Prostate gland (tissue), 2 donors: ENCODE measurements around the gene ANKRD55. TPM values are rescaled to one million over a fixed set of nuclear protein-coding genes. Genes with fewer than 3 reads are reported as not detected.

ENCODE experiments used
- DNase-seq: peaks from one replicate; pipeline ENCODE4 v3.0.0-alpha.2; 2019; ENCODE audit warnings: low spot score
- H3K27ac ChIP-seq, 2 donors: fragments of 200-600 bp; sonication (generic); 2 replicates each; pipeline ENCODE4 v1.5.1; 2017 to 2019
- H3K27me3 ChIP-seq: fragments of 200-600 bp; sonication (generic); replicated peaks from 2 replicates; pipeline ENCODE4 v1.5.1; 2019; ENCODE audit not compliant: insufficient read depth
- H3K36me3 ChIP-seq, 2 donors: fragments of 200-600 bp; sonication (generic); 1 replicate in 1 of 2; 2 replicates in 1 of 2; pipeline versions ENCODE4 v1.5.1 to v1.8.1; 2017 to 2019
- H3K4me1 ChIP-seq: fragments of 200-600 bp; sonication (generic); replicated peaks from 2 replicates; pipeline ENCODE4 v1.5.1; 2019
- H3K4me3 ChIP-seq, 2 donors: fragments of 200-600 bp; sonication (generic); 2 replicates each; pipeline ENCODE4 v1.5.1; 2017 to 2019
- H3K9me3 ChIP-seq: fragments of 200-600 bp; sonication (generic); 2 replicates; pipeline ENCODE4 v1.5.1; 2017
- CTCF ChIP-seq, 4 experiments: fragments of 200-600 bp in 2 of 4; fragments of 450-650 bp in 2 of 4; sonication (generic) in 2 of 4; IDR thresholded peaks; 1 replicate in 3 of 4; 2 replicates in 1 of 4; pipeline ENCODE4 v1.5.1; 2016 to 2019; ENCODE audit warnings: antibody characterized with exemption in 4 of 4, mild to moderate bottlenecking in 2 of 4, moderate library complexity in 2 of 4
- POLR2A ChIP-seq: fragments of 450-650 bp; IDR thresholded peaks from one replicate; pipeline ENCODE4 v1.6.1; 2016; ENCODE audit warnings: antibody characterized with exemption, mild to moderate bottlenecking
- POLR2AphosphoS5 ChIP-seq: sonication (generic); formaldehyde crosslinking; IDR thresholded peaks from one replicate; pipeline ENCODE4 v1.6.1; 2017; ENCODE audit warnings: antibody characterized with exemption
- WGBS: methylation state at CpG from one replicate; pipeline ENCODE4 v1.1.5; 2018; 5-methylcytosine and 5-hydroxymethylcytosine counted together
- intact Hi-C: fragments of 100-400 bp; cut with DNase I; formaldehyde crosslinking; loops from one replicate; pipeline ENCODE4 v1.14.2; 2022
- total RNA-seq, 2 donors: library from RNA; depleted of rRNA; stranded (reverse); fragments of >200 nt; gene quantifications; one replicate each; pipeline ENCODE4 v1.1.0, GENCODE V29; 2016

ANKRD55 gene
- total RNA-seq, 2 donors from 2014 or later, result 1.1 TPM; not detected in 1

- peak; percentile 17 for DNase-seq
- 21% methylated on average over 7 of the region's 7 CpGs for WGBS
- no peaks in the 10 kb centered on the region for H3K4me1 ChIP-seq
- H3K9me3 ChIP-seq, result no peaks in the 10 kb centered on the region
- intact Hi-C loops, result loop anchor here (10.0 kb wide), 1 partner anchor 196 kb away; no protein-coding TSS in a partner anchor
- no peaks in the 10 kb centered on the region for H3K36me3 ChIP-seq
- H3K4me3 ChIP-seq, result no peak overlapping the region
- no peak overlapping the region for H3K27ac ChIP-seq
- no peaks in the 10 kb centered on the region for H3K27me3 ChIP-seq
- no peak for TF ChIP-seq POLR2AphosphoS5
Measured at GRCh38 chr5:56278335-56278753, 45.2 kb upstream of the ANKRD55 start.

- no peaks in the 10 kb centered on the region for H3K9me3 ChIP-seq
- no peak for TF ChIP-seq CTCF (IDR thresholded peaks at IDR 0.05)
- no peak for TF ChIP-seq POLR2A
- no peak for DNase-seq
- H3K27ac ChIP-seq, result no peak overlapping the region
- 100% methylated on average over 2 of the region's 2 CpGs for WGBS
- no peaks in the 10 kb centered on the region for H3K4me1 ChIP-seq
- no peaks in the 10 kb centered on the region for H3K27me3 ChIP-seq
- H3K36me3 ChIP-seq, result no peaks in the 10 kb centered on the region
- H3K4me3 ChIP-seq, result no peak overlapping the region
- intact Hi-C loops, result loop anchor here (10.0 kb wide), 1 partner anchor 197 kb away; no protein-coding TSS in a partner anchor
Measured at GRCh38 chr5:56277573-56277972, 44.4 kb upstream of the ANKRD55 start.

DNA sequence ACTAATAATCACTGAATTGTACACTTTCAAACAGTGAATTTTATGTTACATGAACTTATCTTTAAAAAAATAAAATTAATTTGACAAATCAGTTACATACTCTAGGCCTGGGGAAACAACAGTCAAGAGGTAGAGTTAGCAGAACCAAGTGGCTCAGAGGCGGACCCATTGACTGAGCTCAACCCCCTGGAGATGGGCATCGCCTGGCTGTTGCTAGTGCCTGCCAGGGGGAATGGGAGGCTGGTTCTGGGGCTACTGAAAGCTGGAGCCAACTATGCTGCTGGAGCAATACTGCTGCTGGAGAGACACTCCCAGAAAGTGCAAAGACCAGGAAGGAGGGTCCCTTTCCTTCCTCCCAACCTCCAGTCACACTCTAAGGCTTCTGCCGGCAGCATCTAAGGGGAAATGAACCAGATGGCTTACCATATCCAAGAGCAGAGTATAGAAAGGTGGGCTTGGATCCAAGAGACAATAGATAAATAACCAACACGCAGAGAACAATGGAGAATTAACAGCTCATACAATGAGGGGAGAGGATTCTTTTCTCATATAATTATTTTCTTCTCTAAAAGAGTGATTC is 40.3 kb upstream of the ANKRD55 start:
- Histone ChIP-seq H3K27ac (no peak overlapping the region), H3K36me3 (no peaks in the 10 kb centered on the region), H3K4me3 (no peak overlapping the region), H3K4me1 (no peaks in the 10 kb centered on the region), H3K27me3 (no peaks in the 10 kb centered on the region), H3K9me3 (no peaks in the 10 kb centered on the region)
- DNase-seq, result no peak
- intact Hi-C loops, result loop anchor here (5.0 to 10.0 kb wide), 2 partner anchors 201 to 944 kb away; no protein-coding TSS in a partner anchor
- 81% methylated on average over 4 of the region's 4 CpGs for WGBS
- no peak for TF ChIP-seq CTCF (IDR thresholded peaks at IDR 0.05)
- TF ChIP-seq POLR2A, result no peak
- TF ChIP-seq POLR2AphosphoS5, result no peak

- intact Hi-C loops, result loop anchor here (5.0 to 10.0 kb wide), 2 partner anchors 202 to 945 kb away; no protein-coding TSS in a partner anchor
- Histone ChIP-seq H3K9me3 (no peaks in the 10 kb centered on the region), H3K4me1 (no peaks in the 10 kb centered on the region), H3K4me3 (no peak overlapping the region), H3K36me3 (no peaks in the 10 kb centered on the region), H3K27ac (no peak overlapping the region), H3K27me3 (no peaks in the 10 kb centered on the region)
- no peak for DNase-seq
- TF ChIP-seq CTCF (IDR thresholded peaks at IDR 0.05) (no peak), POLR2AphosphoS5 (no peak), POLR2A (no peak)
- 91% methylated on average over 2 of the region's 2 CpGs for WGBS
Measured at GRCh38 chr5:56272765-56273164, 39.6 kb upstream of the ANKRD55 start.

DNA sequence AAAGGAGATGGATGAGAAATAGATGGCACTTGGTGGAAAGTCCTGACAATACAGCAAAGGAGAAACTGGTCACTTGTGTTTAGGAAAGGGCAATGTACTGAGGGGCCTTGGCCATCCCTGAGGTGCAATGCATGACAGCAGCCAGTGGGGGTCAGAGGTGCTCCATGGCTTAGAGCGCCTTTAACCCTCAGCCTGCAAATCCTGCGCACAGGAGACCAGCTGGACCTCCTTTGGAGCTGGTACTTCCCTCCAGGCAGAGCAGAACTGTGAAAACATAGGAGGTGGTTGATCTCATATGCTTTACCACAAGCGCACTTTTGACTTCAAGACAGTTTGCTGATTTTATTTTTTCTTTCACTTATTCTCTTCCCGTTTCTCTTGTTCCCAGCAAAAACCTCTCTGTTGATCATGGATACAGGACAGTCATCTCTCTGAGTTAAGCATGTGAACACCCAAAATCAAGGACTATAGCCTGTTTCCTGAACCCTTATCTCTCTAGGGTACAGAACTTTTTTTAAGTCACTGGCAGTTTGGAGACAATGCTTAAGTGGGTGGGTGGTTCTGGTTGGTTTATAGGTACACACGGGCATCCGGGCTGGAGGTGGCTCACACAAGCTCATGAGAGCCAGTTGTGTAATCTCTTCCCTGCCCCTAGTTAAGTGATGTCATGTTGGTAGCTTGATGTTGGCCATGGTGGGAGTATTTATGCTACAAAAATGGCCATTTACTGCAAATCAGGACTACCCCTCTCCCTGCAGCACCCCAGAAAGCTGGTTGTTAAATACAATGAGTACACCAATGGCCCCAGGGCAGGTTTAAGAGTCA is 37.6 kb upstream of the ANKRD55 start:
- Histone ChIP-seq H3K27me3 (no peaks in the 10 kb centered on the region), H3K4me3 (no peak overlapping the region), H3K27ac (no peak overlapping the region), H3K36me3 (no peaks in the 10 kb centered on the region), H3K4me1 (no peaks in the 10 kb centered on the region), H3K9me3 (no peaks in the 10 kb centered on the region)
- 25% methylated on average over 6 of the region's 6 CpGs for WGBS
- peak; percentile 78 for DNase-seq
- intact Hi-C loops, result loop anchor here (2.0 to 10.0 kb wide), 3 partner anchors 204 to 947 kb away; no protein-coding TSS in a partner anchor
- TF ChIP-seq CTCF (IDR thresholded peaks at IDR 0.05) (peak; percentile 86 to 96 (median 92)), POLR2A (no peak), POLR2AphosphoS5 (peak; percentile 29)
